ENCODE results near the gene GAGE12J. TPM values are rescaled to one million over a fixed set of nuclear protein-coding genes. Genes with fewer than 3 reads are reported as not detected.

Gene GAGE12J
- total and polyA plus RNA-seq, 4 experiments from 2014 or later, result not detected

GRCh38 chrX:49278081-49278480 lies 43.8 kb upstream of the GAGE12J start:
- Histone ChIP-seq H3K4me1 (ENCODE audit: insufficient read depth, low read length) (peaks cover 88% of the 10 kb centered on the region), H3K36me3 (ENCODE audit: insufficient read depth, low read length) (no peaks in the 10 kb centered on the region), H3K9me3 (ENCODE audit: control insufficient read depth in 1 of 2, low read length in 2 of 2) (no peaks in the 10 kb centered on the region), H3K4me3 (ENCODE audit: low read length in 2 of 2) (no peak overlapping the region), H3K27ac (ENCODE audit: low read depth, low read length) (no peak overlapping the region), H3K27me3 (ENCODE audit: insufficient read depth, low read length) (no peaks in the 10 kb centered on the region)
- POLR2A ChIA-PET (ENCODE audit: partially characterized antibody), result interaction anchor here (1.3 to 3.4 kb wide), 4 partner anchors 9 to 31 kb away, joined by 3 to 14 read pairs (median 6); no protein-coding TSS in a partner anchor
- Mint-ChIP-seq H3K36me3 (peaks cover 8% of the 10 kb centered on the region in 2 donors), H3K27me3 (no peaks in the 10 kb centered on the region), H3K4me3 (peak overlapping the region; percentile 5 to 76 (median 50)), H3K27ac (peak overlapping the region; percentile 77 to 95 (median 84)), H3K9me3 (no peaks in the 10 kb centered on the region), H3K4me1 (peaks cover 56 to 91% (median 72%) of the 10 kb centered on the region in 4 donors)
- no peak for DNase-seq
- CTCF ChIA-PET (ENCODE audit: partially characterized antibody), result interaction anchor here (2.6 kb wide), 1 partner anchor 9 kb away, joined by 6 read pairs; no protein-coding TSS in a partner anchor
- intact Hi-C loops (cut with micrococcal nuclease), result no loop called here

- H3K36me3 ChIP-seq (ENCODE audit: insufficient read depth, low read length), result no peaks in the 10 kb centered on the region
- H3K4me3 Mint-ChIP-seq, result peak overlapping the region in 1 of 8 donors; percentile 25
- POLR2A ChIA-PET (ENCODE audit: partially characterized antibody), result no interaction called here
- H3K9me3 Mint-ChIP-seq, result no peaks in the 10 kb centered on the region
- H3K9me3 ChIP-seq (ENCODE audit: control insufficient read depth in 1 of 2, low read length in 2 of 2), result no peaks in the 10 kb centered on the region
- intact Hi-C loops (cut with micrococcal nuclease), result no loop called here
- CTCF ChIA-PET (ENCODE audit: partially characterized antibody), result no interaction called here
- H3K4me3 ChIP-seq (ENCODE audit: low read length in 2 of 2), result no peak overlapping the region
- peaks cover 25 to 56% (median 34%) of the 10 kb centered on the region in 4 donors for H3K4me1 Mint-ChIP-seq
- peaks cover 48% of the 10 kb centered on the region for H3K4me1 ChIP-seq (ENCODE audit: insufficient read depth, low read length)
- peak overlapping the region in 2 of 7 donors; percentile 19 to 31 for H3K27ac Mint-ChIP-seq
- H3K27ac ChIP-seq (ENCODE audit: low read depth, low read length), result no peak overlapping the region
- DNase-seq, result no peak
- no peaks in the 10 kb centered on the region for H3K27me3 Mint-ChIP-seq
- H3K36me3 Mint-ChIP-seq, result peaks cover 2 to 6% of the 10 kb centered on the region in 2 donors
- H3K27me3 ChIP-seq (ENCODE audit: insufficient read depth, low read length), result no peaks in the 10 kb centered on the region
Observed at GRCh38 chrX:49282647-49283011, 39.2 kb upstream of the GAGE12J start.

- H3K4me3 Mint-ChIP-seq, result no peak overlapping the region
- Histone ChIP-seq H3K4me3 (ENCODE audit: low read length in 2 of 2) (no peak overlapping the region), H3K36me3 (ENCODE audit: insufficient read depth, low read length) (no peaks in the 10 kb centered on the region), H3K27ac (ENCODE audit: low read depth, low read length) (no peak overlapping the region), H3K4me1 (ENCODE audit: insufficient read depth, low read length) (peaks cover 44% of the 10 kb centered on the region), H3K9me3 (ENCODE audit: control insufficient read depth in 1 of 2, low read length in 2 of 2) (no peaks in the 10 kb centered on the region), H3K27me3 (ENCODE audit: insufficient read depth, low read length) (no peaks in the 10 kb centered on the region)
- no peaks in the 10 kb centered on the region for H3K9me3 Mint-ChIP-seq
- peak overlapping the region in 1 of 7 donors; percentile 16 for H3K27ac Mint-ChIP-seq
- intact Hi-C loops (cut with micrococcal nuclease), result no loop called here
- CTCF ChIA-PET (ENCODE audit: partially characterized antibody), result no interaction called here
- no peak for DNase-seq
- peaks cover 0 to 6% of the 10 kb centered on the region in 2 donors for H3K36me3 Mint-ChIP-seq
- POLR2A ChIA-PET (ENCODE audit: partially characterized antibody), result interaction anchor here (0.7 to 1.0 kb wide), 2 partner anchors 8 to 27 kb away, joined by 3 read pairs; no protein-coding TSS in a partner anchor
- no peaks in the 10 kb centered on the region for H3K27me3 Mint-ChIP-seq
- H3K4me1 Mint-ChIP-seq, result peaks cover 25 to 54% (median 32%) of the 10 kb centered on the region in 4 donors
Observed at GRCh38 chrX:49284212-49284611, 37.6 kb upstream of the GAGE12J start.

GRCh38 chrX:49286136-49286535 lies 35.7 kb upstream of the GAGE12J start:
- Histone ChIP-seq H3K4me3 (ENCODE audit: low read length in 2 of 2) (no peak overlapping the region), H3K9me3 (ENCODE audit: control insufficient read depth in 1 of 2, low read length in 2 of 2) (no peaks in the 10 kb centered on the region), H3K27me3 (ENCODE audit: insufficient read depth, low read length) (no peaks in the 10 kb centered on the region), H3K4me1 (ENCODE audit: insufficient read depth, low read length) (peaks cover 31% of the 10 kb centered on the region), H3K36me3 (ENCODE audit: insufficient read depth, low read length) (no peaks in the 10 kb centered on the region), H3K27ac (ENCODE audit: low read depth, low read length) (no peak overlapping the region)
- DNase-seq, result no peak
- intact Hi-C loops (cut with micrococcal nuclease), result no loop called here
- Mint-ChIP-seq H3K4me3 (no peak overlapping the region), H3K36me3 (peaks cover 0 to 4% of the 10 kb centered on the region in 2 donors), H3K27me3 (no peaks in the 10 kb centered on the region), H3K4me1 (peaks cover 23 to 44% (median 27%) of the 10 kb centered on the region in 4 donors), H3K27ac (no peak overlapping the region), H3K9me3 (peaks cover 0 to under 1% (median 0%) of the 10 kb centered on the region in 8 donors)
- ChIA-PET CTCF (ENCODE audit: partially characterized antibody) (interaction anchor here (1.1 kb wide), 1 partner anchor 56 kb away, joined by 3 read pairs; no protein-coding TSS in a partner anchor), POLR2A (ENCODE audit: partially characterized antibody) (interaction anchor here (0.6 to 2.8 kb wide), 3 partner anchors 9 to 14 kb away, joined by 3 to 14 read pairs (median 4); no protein-coding TSS in a partner anchor)

GRCh38 chrX:49286581-49286980 lies 35.3 kb upstream of the GAGE12J start:
- intact Hi-C loops (cut with micrococcal nuclease), result no loop called here
- DNase-seq, result no peak
- Histone ChIP-seq H3K4me3 (ENCODE audit: low read length in 2 of 2) (no peak overlapping the region), H3K27ac (ENCODE audit: low read depth, low read length) (no peak overlapping the region), H3K36me3 (ENCODE audit: insufficient read depth, low read length) (no peaks in the 10 kb centered on the region), H3K4me1 (ENCODE audit: insufficient read depth, low read length) (peaks cover 29% of the 10 kb centered on the region), H3K27me3 (ENCODE audit: insufficient read depth, low read length) (no peaks in the 10 kb centered on the region), H3K9me3 (ENCODE audit: control insufficient read depth in 1 of 2, low read length in 2 of 2) (no peaks in the 10 kb centered on the region)
- H3K36me3 Mint-ChIP-seq, result peaks cover 0 to 4% of the 10 kb centered on the region in 2 donors
- H3K27me3 Mint-ChIP-seq, result no peaks in the 10 kb centered on the region
- peaks cover 23 to 42% (median 29%) of the 10 kb centered on the region in 4 donors for H3K4me1 Mint-ChIP-seq
- no peak overlapping the region for H3K4me3 Mint-ChIP-seq
- ChIA-PET CTCF (ENCODE audit: partially characterized antibody) (interaction anchor here (1.1 to 1.7 kb wide), 2 partner anchors 10 to 57 kb away, joined by 3 to 6 read pairs; no protein-coding TSS in a partner anchor), POLR2A (ENCODE audit: partially characterized antibody) (interaction anchor here (0.6 to 2.8 kb wide), 2 partner anchors 8 to 10 kb away, joined by 4 to 14 read pairs; no protein-coding TSS in a partner anchor)
- peaks cover 0 to 2% (median 0%) of the 10 kb centered on the region in 8 donors for H3K9me3 Mint-ChIP-seq
- peak overlapping the region in 1 of 7 donors; percentile 17 for H3K27ac Mint-ChIP-seq

- Mint-ChIP-seq H3K4me3 (no peak overlapping the region), H3K27ac (peak overlapping the region in 4 of 7 donors; percentile 4 to 86 (median 46)), H3K9me3 (peaks cover 0 to 2% (median 0%) of the 10 kb centered on the region in 8 donors), H3K36me3 (no peaks in the 10 kb centered on the region), H3K4me1 (peaks cover 24 to 43% (median 29%) of the 10 kb centered on the region in 4 donors), H3K27me3 (no peaks in the 10 kb centered on the region)
- no peaks in the 10 kb centered on the region for H3K27me3 ChIP-seq (ENCODE audit: insufficient read depth, low read length)
- DNase-seq, result no peak
- no peaks in the 10 kb centered on the region for H3K36me3 ChIP-seq (ENCODE audit: insufficient read depth, low read length)
- intact Hi-C loops (cut with micrococcal nuclease), result no loop called here
- peaks cover 29% of the 10 kb centered on the region for H3K4me1 ChIP-seq (ENCODE audit: insufficient read depth, low read length)
- CTCF ChIA-PET (ENCODE audit: partially characterized antibody), result interaction anchor here (1.7 kb wide), 1 partner anchor 11 kb away, joined by 6 read pairs; no protein-coding TSS in a partner anchor
- H3K4me3 ChIP-seq (ENCODE audit: low read length in 2 of 2), result no peak overlapping the region
- POLR2A ChIA-PET (ENCODE audit: partially characterized antibody), result interaction anchor here (2.8 kb wide), 1 partner anchor 11 kb away, joined by 14 read pairs; no protein-coding TSS in a partner anchor
- no peak overlapping the region for H3K27ac ChIP-seq (ENCODE audit: low read depth, low read length)
- H3K9me3 ChIP-seq (ENCODE audit: control insufficient read depth in 1 of 2, low read length in 2 of 2), result no peaks in the 10 kb centered on the region
Observed at GRCh38 chrX:49287665-49288064, 34.2 kb upstream of the GAGE12J start.

- POLR2A ChIA-PET (ENCODE audit: partially characterized antibody), result interaction anchor here (1.6 kb wide), 1 partner anchor 17 kb away, joined by 9 read pairs; no protein-coding TSS in a partner anchor
- H3K36me3 ChIP-seq (ENCODE audit: insufficient read depth, low read length), result no peaks in the 10 kb centered on the region
- CTCF ChIA-PET (ENCODE audit: partially characterized antibody), result interaction anchor here (2.3 kb wide), 1 partner anchor 14 kb away, joined by 9 read pairs; no protein-coding TSS in a partner anchor
- no peak overlapping the region for H3K4me3 ChIP-seq (ENCODE audit: low read length in 2 of 2)
- no peaks in the 10 kb centered on the region for H3K9me3 ChIP-seq (ENCODE audit: control insufficient read depth in 1 of 2, low read length in 2 of 2)
- Mint-ChIP-seq H3K4me1 (peaks cover 22 to 42% (median 29%) of the 10 kb centered on the region in 4 donors), H3K27ac (no peak overlapping the region), H3K27me3 (no peaks in the 10 kb centered on the region), H3K4me3 (no peak overlapping the region), H3K36me3 (no peaks in the 10 kb centered on the region), H3K9me3 (peaks cover 0 to 2% (median 0%) of the 10 kb centered on the region in 8 donors)
- no peak for DNase-seq
- H3K4me1 ChIP-seq (ENCODE audit: insufficient read depth, low read length), result peaks cover 34% of the 10 kb centered on the region
- no peaks in the 10 kb centered on the region for H3K27me3 ChIP-seq (ENCODE audit: insufficient read depth, low read length)
- intact Hi-C loops (cut with micrococcal nuclease), result no loop called here
- no peak overlapping the region for H3K27ac ChIP-seq (ENCODE audit: low read depth, low read length)
Observed at GRCh38 chrX:49290215-49290614, 31.6 kb upstream of the GAGE12J start.

All from CD4-positive, alpha-beta memory T cell (primary cell).